GM10266 (cell line): Measurements from ENCODE around the gene M1AP.
A peak's percentile ranks its signal among the peaks of the same experiment; 100 is the strongest.

Source experiments
- DNase-seq: peaks from one replicate; pipeline ENCODE4 v3.0.0; 2012; ENCODE audit errors: extremely low spot score
- CTCF ChIP-seq: IDR thresholded peaks from 2 replicates; pipeline ENCODE4 v1.5.1; 2012; ENCODE audit warnings: mild to moderate bottlenecking, low read depth; ENCODE audit not compliant: control insufficient read depth, insufficient read depth; ENCODE audit errors: missing control alignments

M1AP gene

DNA sequence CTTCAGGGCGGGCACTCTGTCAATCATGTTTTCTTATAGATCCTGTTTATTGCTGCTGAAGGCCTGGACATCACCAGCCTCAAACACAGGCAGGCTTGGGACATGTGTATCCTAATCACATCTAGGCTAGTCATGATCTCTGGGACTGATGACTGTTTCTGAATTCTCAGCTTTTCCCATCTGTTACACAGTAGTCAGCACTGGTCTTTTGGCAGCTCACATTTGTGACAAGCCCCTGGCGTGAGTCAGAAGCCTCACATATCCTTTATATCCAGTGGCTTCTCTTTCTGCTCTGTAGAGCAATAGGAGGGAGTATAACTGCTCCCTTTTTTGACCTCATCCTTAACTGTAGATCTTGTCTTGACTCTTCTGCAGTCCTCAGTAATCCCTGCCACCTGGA lies 10.4 kb upstream of the M1AP start:
- TF ChIP-seq CTCF = no peak
- no peak for DNase-seq

DNA sequence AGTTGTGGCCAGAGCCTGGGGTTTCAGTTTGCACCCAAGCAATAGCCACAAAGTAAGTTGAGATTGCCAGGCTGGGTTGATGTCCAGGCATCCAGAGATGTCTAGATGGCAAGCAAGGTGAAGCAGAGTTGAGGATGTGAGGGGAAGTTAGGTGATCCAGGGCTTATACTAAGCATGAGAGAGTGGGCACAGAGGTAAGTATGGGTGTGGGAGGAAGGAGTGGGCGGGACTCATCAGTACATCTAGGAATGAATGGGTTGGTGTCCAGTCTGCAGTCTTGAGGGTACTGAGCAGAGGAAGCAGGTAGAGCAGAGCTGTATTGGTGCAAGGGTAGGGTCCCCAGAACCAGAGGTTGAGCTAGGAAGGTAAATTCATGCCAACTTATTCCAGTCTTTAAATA lies 7.4 kb upstream of the M1AP start:
- TF ChIP-seq CTCF = no peak
- no peak for DNase-seq

DNA sequence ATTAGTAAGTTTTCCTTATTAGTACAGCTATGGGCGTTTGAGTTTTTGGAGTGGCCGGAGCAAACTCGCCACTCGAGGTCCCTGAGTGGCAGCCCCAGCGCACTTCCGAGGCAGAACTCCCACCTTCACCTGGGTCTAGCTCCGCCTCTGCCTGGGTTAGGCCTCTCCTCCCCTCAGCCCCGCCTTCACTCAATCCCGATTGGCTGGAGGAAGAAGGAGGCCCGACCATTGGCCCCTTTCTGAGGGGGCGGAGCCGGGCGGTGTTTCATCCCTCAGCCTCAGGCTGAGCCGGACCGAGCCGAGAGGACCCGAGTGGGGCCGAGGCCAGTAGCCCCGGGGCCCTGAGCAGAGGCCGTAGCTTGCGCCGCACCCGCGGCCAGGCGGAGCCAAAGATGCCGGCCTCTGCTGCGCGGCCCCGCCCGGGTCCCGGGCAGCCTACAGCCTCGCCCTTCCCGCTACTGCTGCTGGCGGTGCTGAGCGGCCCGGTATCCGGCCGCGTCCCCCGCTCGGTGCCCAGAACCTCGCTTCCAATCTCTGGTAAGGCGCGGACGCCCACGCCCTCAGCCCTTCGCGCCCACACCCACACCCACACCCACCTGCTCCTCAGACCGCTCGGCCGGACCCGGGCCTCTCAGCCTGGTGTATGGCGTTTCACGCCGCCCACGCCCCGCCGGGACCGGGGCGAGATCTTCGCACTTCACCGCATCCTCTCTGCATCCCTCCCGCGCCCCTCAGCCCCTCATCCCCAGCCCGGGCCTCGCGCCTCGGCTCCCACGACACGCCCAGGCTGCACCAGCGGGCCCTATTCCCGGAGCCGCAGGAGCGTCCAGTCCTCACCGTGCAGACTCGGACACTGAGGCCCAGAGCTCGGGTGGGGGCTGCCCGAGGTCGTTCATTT lies 6.1 kb upstream of the M1AP start, which contains the start of gene SEMA4F:
TSS of gene SEMA4F (plus strand) at position 263 of the 898 bp plus-strand sequence. CDS start at position 393, 130 bp downstream.
- no peak for TF ChIP-seq CTCF
- DNase-seq = peak; percentile 99

GRCh38 chr2:74653589-74653984 lies 5.5 kb upstream of the M1AP start:
- no peak for DNase-seq
- no peak for TF ChIP-seq CTCF

DNA sequence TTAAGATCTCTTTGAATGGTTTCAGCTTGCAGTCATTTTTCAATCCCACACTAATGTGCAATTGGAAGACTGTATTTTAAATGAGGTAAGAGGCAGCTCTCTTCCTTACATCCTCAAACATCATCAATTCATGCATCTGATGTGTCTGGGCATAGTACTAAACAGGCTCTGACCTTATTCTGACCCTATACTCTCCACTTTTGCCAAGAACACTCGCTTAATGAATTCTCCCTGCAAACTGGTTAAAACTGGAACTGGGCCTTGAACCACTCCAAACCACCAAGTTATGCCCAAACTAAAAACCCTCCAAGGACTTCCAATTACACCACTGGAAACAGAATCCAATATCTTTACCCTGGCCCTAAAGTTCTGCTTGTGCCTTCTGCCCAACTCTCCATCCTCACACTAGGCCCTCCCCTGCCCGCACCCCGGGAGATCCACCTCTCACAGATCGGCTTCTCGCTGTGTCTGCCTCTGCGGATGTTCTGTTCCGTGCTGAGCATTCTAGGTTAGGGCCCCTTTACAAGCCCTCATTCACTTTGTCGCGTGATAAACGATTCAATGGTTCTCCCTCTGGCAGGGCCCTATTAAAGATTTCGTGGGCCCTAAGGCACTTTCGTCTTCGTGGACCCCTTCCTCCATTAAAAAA lies 1.2 kb downstream of the M1AP start:
- no peak for DNase-seq
- TF ChIP-seq CTCF = no peak

GRCh38 chr2:74646201-74646600 lies 1.9 kb downstream of the M1AP start:
- DNase-seq = no peak
- no peak for TF ChIP-seq CTCF

- no peak for TF ChIP-seq CTCF
- DNase-seq = no peak
Observed at GRCh38 chr2:74645344-74645743, 2.8 kb downstream of the M1AP start.
